Peyer's patch (tissue), 4 donors: ENCODE results near the gene SULT1E1. TPM values are rescaled to one million over a fixed set of nuclear protein-coding genes. Genes with fewer than 3 reads are reported as not detected.

Source experiments
- DNase-seq, 3 donors: peaks; one replicate each; pipeline ENCODE4 v3.0.0-alpha.2; 2017 to 2019
- H3K27ac ChIP-seq, 4 donors: fragments of 200-600 bp; sonication (generic); one replicate each; pipeline ENCODE4 v1.5.1; 2016 to 2019
- H3K27me3 ChIP-seq, 2 donors: fragments of 200-600 bp; sonication (generic); one replicate each; pipeline ENCODE4 v1.5.1; 2019
- H3K36me3 ChIP-seq, 3 donors: fragments of 200-600 bp; sonication (generic); one replicate each; pipeline ENCODE4 v1.5.1; 2016 to 2019
- H3K4me1 ChIP-seq, 4 donors: fragments of 200-600 bp; sonication (generic); one replicate each; pipeline ENCODE4 v1.5.1; 2016 to 2019
- H3K4me3 ChIP-seq, 4 donors: fragments of 200-600 bp; sonication (generic); 1 replicate in 3 of 4; 2 replicates in 1 of 4; pipeline ENCODE4 v1.5.1; 2016 to 2019; ENCODE audit warnings: mild to moderate bottlenecking in 1 of 4
- H3K9me3 ChIP-seq, 4 donors: fragments of 200-600 bp; sonication (generic); one replicate each; pipeline ENCODE4 v1.5.1; 2016 to 2019; ENCODE audit warnings: mild to moderate bottlenecking in 1 of 4
- CTCF ChIP-seq, 6 experiments: fragments of 450-650 bp in 4 of 6; fragments of 200-600 bp in 2 of 6; sonication (generic) in 1 of 6; IDR thresholded peaks; one replicate each; pipeline ENCODE4 v1.5.1; 2017 to 2019; ENCODE audit warnings: antibody characterized with exemption in 6 of 6, mild to moderate bottlenecking in 3 of 6, moderate library complexity in 1 of 6
- POLR2A ChIP-seq, 2 donors: fragments of 450-650 bp; IDR thresholded peaks; one replicate each; pipeline ENCODE4 v1.5.1; 2017; ENCODE audit warnings: antibody characterized with exemption in 2 of 2, mild to moderate bottlenecking in 2 of 2, moderate library complexity in 2 of 2
- total RNA-seq, 4 donors: library from RNA; depleted of rRNA; stranded (reverse); fragments of >200 nt; gene quantifications; one replicate each; pipeline ENCODE4 v1.1.0, GENCODE V29; 2016

The SULT1E1 gene
- total RNA-seq, 4 donors from 2014 or later, result 8.3 to 67.3 (median 44.1) TPM

- DNase-seq, result no peak
- TF ChIP-seq POLR2A (IDR thresholded peaks at IDR 0.05) (no peak), CTCF (IDR thresholded peaks at IDR 0.05) (no peak)
- no peaks in the 10 kb centered on the region for H3K27me3 ChIP-seq
- peaks cover 0 to 8% (median 0%) of the 10 kb centered on the region in 4 donors for H3K4me1 ChIP-seq
- H3K4me3 ChIP-seq, result no peak overlapping the region
- H3K36me3 ChIP-seq, result no peaks in the 10 kb centered on the region
- no peaks in the 10 kb centered on the region for H3K9me3 ChIP-seq
- H3K27ac ChIP-seq, result peak overlapping the region in 2 of 4 donors; percentile 47 to 56
Measured at GRCh38 chr4:69823048-69823447, 36.9 kb downstream of the SULT1E1 start.

- no peaks in the 10 kb centered on the region for H3K27me3 ChIP-seq
- no peak for TF ChIP-seq POLR2A (IDR thresholded peaks at IDR 0.05)
- no peak for TF ChIP-seq CTCF (IDR thresholded peaks at IDR 0.05)
- H3K9me3 ChIP-seq, result no peaks in the 10 kb centered on the region
- DNase-seq, result no peak
- no peak overlapping the region for H3K4me3 ChIP-seq
- H3K4me1 ChIP-seq, result peaks cover 0 to 8% (median 0%) of the 10 kb centered on the region in 4 donors
- no peaks in the 10 kb centered on the region for H3K36me3 ChIP-seq
- no peak overlapping the region for H3K27ac ChIP-seq
Measured at GRCh38 chr4:69822198-69822597, 37.7 kb downstream of the SULT1E1 start.

GRCh38 chr4:69818060-69818639, 41.8 kb downstream of the SULT1E1 start:
- no peak for DNase-seq
- no peak overlapping the region for H3K4me3 ChIP-seq
- H3K27me3 ChIP-seq, result no peaks in the 10 kb centered on the region
- TF ChIP-seq CTCF (IDR thresholded peaks at IDR 0.05) (no peak), POLR2A (IDR thresholded peaks at IDR 0.05) (no peak)
- no peaks in the 10 kb centered on the region for H3K9me3 ChIP-seq
- H3K4me1 ChIP-seq, result peaks cover 0 to 5% (median 0%) of the 10 kb centered on the region in 4 donors
- H3K27ac ChIP-seq, result peak overlapping the region in 1 of 4 donors; percentile 40
- no peaks in the 10 kb centered on the region for H3K36me3 ChIP-seq

- no peaks in the 10 kb centered on the region for H3K36me3 ChIP-seq
- no peaks in the 10 kb centered on the region for H3K9me3 ChIP-seq
- no peak overlapping the region for H3K27ac ChIP-seq
- TF ChIP-seq POLR2A (IDR thresholded peaks at IDR 0.05) (no peak), CTCF (IDR thresholded peaks at IDR 0.05) (no peak)
- no peaks in the 10 kb centered on the region for H3K27me3 ChIP-seq
- DNase-seq, result no peak
- H3K4me3 ChIP-seq, result no peak overlapping the region
- no peaks in the 10 kb centered on the region for H3K4me1 ChIP-seq
Measured at GRCh38 chr4:69816236-69816635, 43.7 kb downstream of the SULT1E1 start.

GRCh38 chr4:69813628-69814027, 46.3 kb downstream of the SULT1E1 start:
- TF ChIP-seq CTCF (IDR thresholded peaks at IDR 0.05), result no peak
- TF ChIP-seq POLR2A (IDR thresholded peaks at IDR 0.05), result no peak
- H3K4me3 ChIP-seq, result no peak overlapping the region
- H3K4me1 ChIP-seq, result no peaks in the 10 kb centered on the region
- no peaks in the 10 kb centered on the region for H3K9me3 ChIP-seq
- H3K27me3 ChIP-seq, result no peaks in the 10 kb centered on the region
- no peak for DNase-seq
- H3K27ac ChIP-seq, result no peak overlapping the region
- H3K36me3 ChIP-seq, result no peaks in the 10 kb centered on the region

GRCh38 chr4:69811166-69811565, 48.8 kb downstream of the SULT1E1 start:
- Histone ChIP-seq H3K9me3 (no peaks in the 10 kb centered on the region), H3K27me3 (no peaks in the 10 kb centered on the region), H3K27ac (no peak overlapping the region), H3K4me1 (no peaks in the 10 kb centered on the region), H3K4me3 (no peak overlapping the region), H3K36me3 (no peaks in the 10 kb centered on the region)
- DNase-seq, result no peak
- TF ChIP-seq CTCF (IDR thresholded peaks at IDR 0.05), result no peak
- TF ChIP-seq POLR2A (IDR thresholded peaks at IDR 0.05), result no peak
